T-helper 1 cell treated with Interleukin-12 subunit alpha and Interleukin-12 subunit beta and Interleukin-4 antibody, amounts not matched to agents 30 ng/mL and 1 ng/mL, for 36 hours (primary cell): ENCODE results near the gene MDP1. TPM values are rescaled to one million over a fixed set of nuclear protein-coding genes. Genes with fewer than 3 reads are reported as not detected.
"Not testable (repeated sequence)": the region's sequence is repeated elsewhere in the genome, so short reads cannot be mapped to it uniquely, and the experiment has no call there.

Source experiments
- intact Hi-C: fragments of 100-400 bp; cut with micrococcal nuclease; formaldehyde crosslinking; loops from one replicate; pipeline ENCODE4 v1.15.1; 2024
- total RNA-seq: library from RNA; stranded (reverse); gene quantifications from 2 replicates; pipeline ENCODE4 v1.2.3, GENCODE V29; 2022

The MDP1 gene
- total RNA-seq, 1 donor from 2014 or later, result 14.5 TPM

- intact Hi-C loops, result no loop called here
These were observed 36.0 kb upstream of the MDP1 start for GRCh38 chr14:24251880-24252288.

GRCh38 chr14:24250354-24250753 is 34.5 kb upstream of the MDP1 start:
- intact Hi-C loops, result no loop called here

- intact Hi-C loops, result no loop called here
These were observed 33.6 kb upstream of the MDP1 start for GRCh38 chr14:24249230-24250021.

GRCh38 chr14:24247422-24247821 is 31.6 kb upstream of the MDP1 start:
- intact Hi-C loops, result no loop called here

GRCh38 chr14:24246765-24247212 is 30.9 kb upstream of the MDP1 start:
- intact Hi-C loops, result no loop called here

GRCh38 chr14:24245350-24245749 is 29.5 kb upstream of the MDP1 start:
- intact Hi-C loops, result not testable (repeated sequence)

GRCh38 chr14:24243336-24243836 is 27.5 kb upstream of the MDP1 start:
- intact Hi-C loops, result loop anchor here (1.0 to 5.0 kb wide), 3 partner anchors 54 to 774 kb away; partner anchors contain the start of gene NGDN

GRCh38 chr14:24241829-24242443 is 26.1 kb upstream of the MDP1 start:
- intact Hi-C loops, result loop anchor here (1.0 to 5.0 kb wide), 15 partner anchors 10 to 430 kb away; partner anchors contain the start of genes DCAF11, EMC9, GMPR2 and IPO4

GRCh38 chr14:24240110-24240918 is 24.4 kb upstream of the MDP1 start:
- intact Hi-C loops, result loop anchor here (5.0 kb wide), 1 partner anchor 432 kb away; no protein-coding TSS in a partner anchor

GRCh38 chr14:24238527-24239037 is 22.7 kb upstream of the MDP1 start:
- intact Hi-C loops, result no loop called here

- intact Hi-C loops, result no loop called here
These were observed 22.3 kb upstream of the MDP1 start for GRCh38 chr14:24238123-24238522.

GRCh38 chr14:24237463-24237955 is 21.6 kb upstream of the MDP1 start:
- intact Hi-C loops, result no loop called here

- intact Hi-C loops, result no loop called here
These were observed 21.0 kb upstream of the MDP1 start for GRCh38 chr14:24236689-24237462.

- intact Hi-C loops, result no loop called here
These were observed 20.2 kb upstream of the MDP1 start for GRCh38 chr14:24235804-24236688.

GRCh38 chr14:24234095-24235005 is 18.5 kb upstream of the MDP1 start:
- intact Hi-C loops, result no loop called here

GRCh38 chr14:24233538-24233866 is 17.6 kb upstream of the MDP1 start:
- intact Hi-C loops, result no loop called here

GRCh38 chr14:24232645-24233537 is 17.0 kb upstream of the MDP1 start, which contains the start of gene GMPR2:
Gene GMPR2 (plus strand): TSS chr14:24232929. CDS start chr14:24233254, 325 bp downstream.
- intact Hi-C loops, result loop anchor here (1.0 kb wide), 12 partner anchors 9 to 209 kb away; partner anchors contain the start of genes DCAF11, DHRS1, EMC9 and IPO4
